Keratinocyte (primary cell): ENCODE measurements around the gene TBCA. TPM values are rescaled to one million over a fixed set of nuclear protein-coding genes. Genes with fewer than 3 reads are reported as not detected.
A peak's percentile ranks its signal among the peaks of the same experiment; 100 is the strongest.

Experiments used
- DNase-seq: peaks from one replicate; pipeline ENCODE4 v3.0.0-alpha.2; 2011; ENCODE audit warnings: low read depth, missing footprints, low spot score
- FAIRE-seq: peaks from 2 replicates; lab custom pipeline; 2011; peaks lifted over from hg19 to GRCh38; lab: Jason Lieb, UNC
- H2AFZ ChIP-seq: 2 replicates; pipeline ENCODE4 v1.6.0; 2012; ENCODE audit warnings: low read length, control low read depth, inconsistent platforms; ENCODE audit not compliant: control insufficient read depth
- H3K27ac ChIP-seq: 2 replicates; pipeline ENCODE4 v1.5.1; 2011; ENCODE audit warnings: low read length; ENCODE audit not compliant: control insufficient read depth, insufficient read depth
- H3K27me3 ChIP-seq: 3 replicates; pipeline ENCODE4 v1.6.0; 2011; ENCODE audit warnings: low read length; ENCODE audit not compliant: control insufficient read depth, insufficient read depth; ENCODE audit errors: extremely low read depth
- H3K36me3 ChIP-seq, 2 experiments: 2 replicates in 1 of 2; 3 replicates in 1 of 2; pipeline ENCODE4 v1.5.1; 2011; ENCODE audit warnings: low read length in 2 of 2, mild to moderate bottlenecking in 1 of 2; ENCODE audit not compliant: control insufficient read depth in 2 of 2, insufficient read depth in 2 of 2; ENCODE audit errors: extremely low read depth in 1 of 2
- H3K4me1 ChIP-seq: 3 replicates; pipeline ENCODE4 v1.5.1; 2011; ENCODE audit warnings: low read length; ENCODE audit not compliant: control insufficient read depth, insufficient read depth; ENCODE audit errors: extremely low read depth
- H3K4me2 ChIP-seq: 3 replicates; pipeline ENCODE4 v1.6.0; 2011; ENCODE audit warnings: low read depth, low read length; ENCODE audit not compliant: control insufficient read depth, insufficient read depth; ENCODE audit errors: extremely low read depth
- H3K4me3 ChIP-seq, 3 experiments: fragments of 200-600 bp in 1 of 3; sonication (generic) in 1 of 3; 2 replicates in 2 of 3; 3 replicates in 1 of 3; pipeline ENCODE4 v1.5.1; 2011 to 2016; ENCODE audit warnings: low read length in 3 of 3, mild to moderate bottlenecking in 3 of 3, control low read depth in 2 of 3, inconsistent platforms in 1 of 3, low read depth in 1 of 3, mixed read lengths in 1 of 3, mixed run types in 1 of 3, moderate library complexity in 1 of 3; ENCODE audit not compliant: control insufficient read depth in 2 of 3, insufficient read depth in 2 of 3; ENCODE audit errors: extremely low read depth in 1 of 3
- H3K79me2 ChIP-seq: 2 replicates; pipeline ENCODE4 v1.6.0; 2012; ENCODE audit warnings: low read length; ENCODE audit not compliant: control insufficient read depth, insufficient read depth
- H3K9ac ChIP-seq: 3 replicates; pipeline ENCODE4 v1.6.0; 2011; ENCODE audit warnings: low read length; ENCODE audit not compliant: control insufficient read depth, insufficient read depth; ENCODE audit errors: extremely low read depth
- H3K9me1 ChIP-seq: 3 replicates; pipeline ENCODE4 v1.6.0; 2011; ENCODE audit warnings: low read length; ENCODE audit not compliant: control insufficient read depth, insufficient read depth; ENCODE audit errors: extremely low read depth
- H3K9me3 ChIP-seq: 2 replicates; pipeline ENCODE4 v1.5.1; 2012; ENCODE audit warnings: low read depth, low read length; ENCODE audit not compliant: control insufficient read depth
- H4K20me1 ChIP-seq: 3 replicates; pipeline ENCODE4 v1.6.0; 2011; ENCODE audit warnings: low read length; ENCODE audit not compliant: control insufficient read depth, insufficient read depth; ENCODE audit errors: extremely low read depth
- EZH2 ChIP-seq: IDR thresholded peaks from one replicate; pipeline ENCODE4 v1.6.1; 2012; ENCODE audit warnings: inconsistent platforms, mild to moderate bottlenecking, low read length, moderate library complexity
- dilution Hi-C: fragments of 300-500 bp; cut with MboI; formaldehyde crosslinking; loops from one replicate; pipeline ENCODE4 v1.7.0; 2020; ENCODE audit warnings: low sequenced_read_pairs; ENCODE audit not compliant: extremely low pct_ligation_motif_present
- polyA plus RNA-seq, 5 experiments: library from polyadenylated mRNA; depleted of rRNA in 3 of 5; stranded (reverse) in 3 of 5; stranded (forward) in 1 of 5; unstranded in 1 of 5; fragments of >200 nt; gene quantifications; 1 replicate in 1 of 5; 2 replicates in 3 of 5; 3 replicates in 1 of 5; pipeline versions ENCODE4 v1.2.1 to v1.2.3, GENCODE V29; 2011 to 2012; ENCODE audit warnings: missing spikeins in 2 of 5, low read depth in 1 of 5, low replicate concordance in 1 of 5
- TF ChIP-seq, protein P1 (sequence below), 3 experiments: IDR thresholded peaks in 1 of 3; conservative IDR thresholded peaks in 1 of 3; optimal IDR thresholded peaks in 1 of 3; 2 replicates in 2 of 3; 3 replicates in 1 of 3; pipeline versions ENCODE3 to v1.5.1; 2011; ENCODE audit warnings: low read length in 3 of 3, mild to moderate bottlenecking in 3 of 3, moderate library complexity in 2 of 3, control low read depth in 1 of 3, inconsistent platforms in 1 of 3; ENCODE audit not compliant: insufficient read depth in 2 of 3; ENCODE audit errors: extremely low read depth in 1 of 3

TBCA gene
- polyA plus RNA-seq, 1 donor (not counting 4 experiments of a cell fraction or from before 2014, with no cell fraction given), result 225 TPM

DNA sequence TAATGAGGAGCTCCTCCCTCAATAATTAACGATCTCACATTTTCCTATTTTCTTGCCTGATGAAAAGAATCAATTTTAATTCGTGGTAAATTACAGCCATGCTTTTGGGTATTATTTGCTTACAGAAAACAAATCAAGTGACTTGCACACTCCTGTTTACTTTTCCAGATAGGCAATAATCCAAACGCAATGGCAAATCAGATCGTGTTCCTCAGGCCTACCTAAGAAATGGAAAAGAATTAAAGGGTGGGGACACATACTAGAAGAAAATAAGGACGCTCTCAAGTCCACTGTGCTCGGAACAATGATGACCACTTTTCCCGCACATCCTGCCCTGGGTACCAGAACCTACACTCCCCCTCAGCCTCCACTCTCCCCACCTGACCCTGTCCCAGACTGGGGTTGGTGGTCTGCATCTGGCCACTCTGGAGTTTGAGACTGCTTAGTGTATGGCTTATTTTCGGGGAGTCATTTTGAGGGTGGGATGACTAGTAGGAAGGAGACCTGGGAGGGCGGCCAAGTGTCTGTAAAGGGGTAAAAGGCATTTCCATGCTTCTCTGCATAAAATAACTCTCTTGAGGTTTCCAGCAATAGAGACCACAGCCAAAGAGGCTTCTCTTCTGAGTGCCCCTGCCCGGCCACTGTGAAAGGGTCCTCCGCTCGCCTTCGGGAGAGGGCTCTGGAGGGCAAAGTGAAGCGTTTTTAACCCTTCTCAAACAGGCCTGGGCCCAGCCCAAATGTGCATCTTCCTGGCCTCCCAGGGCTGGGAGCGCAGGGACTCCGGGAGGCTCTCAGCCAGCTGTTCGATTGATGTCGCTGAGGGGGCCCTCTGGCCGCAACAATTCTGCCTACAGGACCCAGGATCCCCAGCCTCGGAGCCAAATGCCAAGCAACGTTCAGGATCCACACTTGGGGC is 133.1 kb downstream of the TBCA start:
- DNase-seq (no peak), FAIRE-seq (no peak)
- H3K27me3 ChIP-seq, result peaks cover 94% of the 10 kb centered on the region
- no peaks in the 10 kb centered on the region for H3K79me2 ChIP-seq
- H3K4me2 ChIP-seq, result no peak overlapping the region
- dilution Hi-C loops, result no loop called here
- H4K20me1 ChIP-seq, result peaks cover 3% of the 10 kb centered on the region
- peak; percentile 55 for TF ChIP-seq EZH2
- TF ChIP-seq, protein P1, sequence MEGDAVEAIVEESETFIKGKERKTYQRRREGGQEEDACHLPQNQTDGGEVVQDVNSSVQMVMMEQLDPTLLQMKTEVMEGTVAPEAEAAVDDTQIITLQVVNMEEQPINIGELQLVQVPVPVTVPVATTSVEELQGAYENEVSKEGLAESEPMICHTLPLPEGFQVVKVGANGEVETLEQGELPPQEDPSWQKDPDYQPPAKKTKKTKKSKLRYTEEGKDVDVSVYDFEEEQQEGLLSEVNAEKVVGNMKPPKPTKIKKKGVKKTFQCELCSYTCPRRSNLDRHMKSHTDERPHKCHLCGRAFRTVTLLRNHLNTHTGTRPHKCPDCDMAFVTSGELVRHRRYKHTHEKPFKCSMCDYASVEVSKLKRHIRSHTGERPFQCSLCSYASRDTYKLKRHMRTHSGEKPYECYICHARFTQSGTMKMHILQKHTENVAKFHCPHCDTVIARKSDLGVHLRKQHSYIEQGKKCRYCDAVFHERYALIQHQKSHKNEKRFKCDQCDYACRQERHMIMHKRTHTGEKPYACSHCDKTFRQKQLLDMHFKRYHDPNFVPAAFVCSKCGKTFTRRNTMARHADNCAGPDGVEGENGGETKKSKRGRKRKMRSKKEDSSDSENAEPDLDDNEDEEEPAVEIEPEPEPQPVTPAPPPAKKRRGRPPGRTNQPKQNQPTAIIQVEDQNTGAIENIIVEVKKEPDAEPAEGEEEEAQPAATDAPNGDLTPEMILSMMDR (optimal IDR thresholded peaks at IDR 0.05 in 1 of 3, IDR thresholded peaks at IDR 0.05 in 1 of 3, conservative IDR thresholded peaks at IDR 0.05 in 1 of 3; ENCODE audit: extremely low read depth in 1 of 3, insufficient read depth in 2 of 3, low read length in 3 of 3), result no peak
- H3K4me1 ChIP-seq, result no peaks in the 10 kb centered on the region
- no peak overlapping the region for H2AFZ ChIP-seq
- no peak overlapping the region for H3K9ac ChIP-seq
- no peaks in the 10 kb centered on the region for H3K9me1 ChIP-seq
- H3K36me3 ChIP-seq, result no peaks in the 10 kb centered on the region
- no peaks in the 10 kb centered on the region for H3K9me3 ChIP-seq
- H3K4me3 ChIP-seq, result no peak overlapping the region
- no peak overlapping the region for H3K27ac ChIP-seq

- Histone ChIP-seq H3K4me1 (no peaks in the 10 kb centered on the region), H4K20me1 (peaks cover 3% of the 10 kb centered on the region), H3K27ac (no peak overlapping the region), H3K9me1 (no peaks in the 10 kb centered on the region), H3K9me3 (no peaks in the 10 kb centered on the region), H2AFZ (no peak overlapping the region), H3K9ac (no peak overlapping the region), H3K36me3 (no peaks in the 10 kb centered on the region), H3K4me3 (no peak overlapping the region), H3K4me2 (no peak overlapping the region), H3K79me2 (no peaks in the 10 kb centered on the region), H3K27me3 (peaks cover 98% of the 10 kb centered on the region)
- FAIRE-seq (no peak), DNase-seq (no peak)
- dilution Hi-C loops, result no loop called here
- TF ChIP-seq EZH2, result no peak
- TF ChIP-seq, protein P1 (optimal IDR thresholded peaks at IDR 0.05 in 1 of 3, IDR thresholded peaks at IDR 0.05 in 1 of 3, conservative IDR thresholded peaks at IDR 0.05 in 1 of 3; ENCODE audit: extremely low read depth in 1 of 3, insufficient read depth in 2 of 3, low read length in 3 of 3), result no peak
Observed at GRCh38 chr5:77641963-77642737, 134.0 kb downstream of the TBCA start.
